AG20443 (cell line): ENCODE results near the gene SLC24A4.

Experiments used
- DNase-seq: peaks from one replicate; pipeline ENCODE4 v3.0.0; 2012; ENCODE audit warnings: low spot score, mixed read lengths

Gene SLC24A4

DNA sequence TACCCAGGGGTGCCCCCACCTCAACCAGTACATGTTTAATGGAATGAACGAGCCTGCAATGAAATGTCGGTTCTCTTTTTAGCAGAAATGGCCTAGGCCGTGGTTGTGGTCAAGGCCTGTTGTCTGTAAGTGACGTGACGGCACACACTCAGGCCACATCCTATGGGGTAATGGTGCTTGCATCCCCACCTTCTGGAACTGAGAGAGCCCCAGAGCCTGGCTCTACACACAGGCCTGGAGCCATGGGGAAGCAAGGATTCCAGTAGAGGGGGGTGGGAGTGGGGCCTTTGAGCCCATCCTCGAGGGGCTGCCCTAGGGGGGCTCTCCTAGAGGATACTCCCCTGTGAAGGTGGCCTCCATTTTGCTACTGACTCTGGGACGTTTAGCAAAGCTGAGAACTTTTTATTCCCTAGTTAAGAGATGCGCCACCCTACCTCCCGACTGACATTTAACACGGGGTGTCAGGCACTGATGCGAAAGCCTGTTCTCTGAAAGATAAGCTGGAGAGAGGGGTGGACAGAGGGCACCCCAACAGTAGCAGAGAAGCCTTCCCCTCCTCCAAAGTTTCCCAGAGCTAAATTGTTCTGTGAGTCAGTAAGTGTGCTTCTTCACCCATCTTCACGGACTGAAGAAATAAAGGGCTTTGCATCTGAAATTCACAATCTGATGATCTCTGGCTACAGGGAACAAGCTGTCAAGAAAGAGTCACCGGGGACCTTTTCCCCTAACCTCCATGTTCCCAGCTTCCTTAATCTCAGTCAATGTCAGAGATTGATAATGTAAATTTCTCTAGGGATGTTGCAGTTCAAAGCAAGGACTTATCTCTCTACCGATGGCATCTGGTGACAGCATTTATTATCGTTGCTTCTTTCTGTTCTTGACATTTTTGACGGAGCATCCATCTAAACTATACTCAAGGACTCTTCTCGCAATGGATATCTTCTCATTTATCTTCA lies 197.4 kb downstream of the SLC24A4 start:
- no peak for DNase-seq

DNA sequence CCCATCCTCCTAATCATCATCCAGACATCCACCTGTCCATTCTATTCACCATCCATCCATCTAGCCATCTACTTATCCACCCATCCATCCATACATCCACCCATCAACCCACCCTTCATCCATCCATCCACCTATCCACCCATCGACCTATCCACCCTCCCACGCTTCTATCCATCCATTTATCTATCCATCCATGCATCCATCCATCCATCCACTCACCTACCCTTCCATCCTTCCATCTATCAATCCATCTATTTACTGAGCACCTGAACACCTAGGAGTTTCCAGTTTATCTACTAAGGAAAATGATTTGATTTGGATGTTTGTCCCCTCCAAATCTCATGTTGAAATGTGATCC lies 198.1 kb downstream of the SLC24A4 start:
- DNase-seq = no peak

DNA sequence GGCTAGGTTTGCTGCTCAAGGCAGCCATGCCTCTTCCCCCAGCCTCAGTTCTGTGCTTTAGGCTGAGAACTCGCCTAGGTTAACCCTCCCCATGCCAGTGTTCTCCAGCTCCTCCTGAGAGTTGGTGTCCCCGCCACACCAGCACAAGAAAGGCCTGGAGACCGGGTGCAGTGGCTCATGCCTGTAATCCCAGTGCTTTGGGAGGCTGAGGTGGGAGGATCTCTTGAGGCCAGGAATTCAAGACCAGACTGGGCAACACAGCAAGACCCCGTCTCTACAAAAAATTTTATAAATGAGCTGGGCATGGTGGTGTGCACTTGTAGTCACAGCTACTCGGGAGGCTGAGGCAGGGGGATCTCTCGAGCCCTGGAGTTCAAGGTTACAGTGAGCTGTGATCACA lies 200.8 kb downstream of the SLC24A4 start:
- no peak for DNase-seq

DNA sequence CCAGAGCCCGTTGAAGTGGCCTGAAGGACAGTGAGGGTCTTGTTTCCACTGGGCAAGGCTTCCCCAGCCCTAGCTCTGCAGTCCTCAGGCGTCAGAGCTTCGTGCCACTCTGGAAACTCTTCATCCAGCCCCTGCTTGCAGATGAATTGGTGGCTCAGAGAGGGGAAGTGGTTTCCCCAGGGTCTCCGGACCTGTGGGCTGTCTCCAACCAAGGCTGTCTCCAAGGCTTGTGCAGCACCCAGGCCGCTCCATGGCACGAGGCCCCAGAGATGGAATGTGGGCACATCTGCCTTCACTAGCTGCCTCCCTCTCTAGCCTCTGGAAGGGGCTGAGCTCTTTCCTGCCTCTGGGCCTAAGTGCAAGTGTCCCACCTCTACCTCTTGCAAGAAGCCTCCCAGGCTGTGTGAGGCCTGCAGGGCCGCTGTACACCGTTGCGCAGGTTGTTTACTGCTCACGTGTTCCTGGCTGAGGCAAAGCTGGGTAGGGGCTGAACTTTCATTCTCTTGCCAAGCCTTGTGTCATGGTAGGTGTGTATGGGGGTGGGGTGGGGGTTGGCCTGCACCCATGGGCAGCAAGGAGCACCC lies 201.7 kb downstream of the SLC24A4 start:
- no peak for DNase-seq

DNA sequence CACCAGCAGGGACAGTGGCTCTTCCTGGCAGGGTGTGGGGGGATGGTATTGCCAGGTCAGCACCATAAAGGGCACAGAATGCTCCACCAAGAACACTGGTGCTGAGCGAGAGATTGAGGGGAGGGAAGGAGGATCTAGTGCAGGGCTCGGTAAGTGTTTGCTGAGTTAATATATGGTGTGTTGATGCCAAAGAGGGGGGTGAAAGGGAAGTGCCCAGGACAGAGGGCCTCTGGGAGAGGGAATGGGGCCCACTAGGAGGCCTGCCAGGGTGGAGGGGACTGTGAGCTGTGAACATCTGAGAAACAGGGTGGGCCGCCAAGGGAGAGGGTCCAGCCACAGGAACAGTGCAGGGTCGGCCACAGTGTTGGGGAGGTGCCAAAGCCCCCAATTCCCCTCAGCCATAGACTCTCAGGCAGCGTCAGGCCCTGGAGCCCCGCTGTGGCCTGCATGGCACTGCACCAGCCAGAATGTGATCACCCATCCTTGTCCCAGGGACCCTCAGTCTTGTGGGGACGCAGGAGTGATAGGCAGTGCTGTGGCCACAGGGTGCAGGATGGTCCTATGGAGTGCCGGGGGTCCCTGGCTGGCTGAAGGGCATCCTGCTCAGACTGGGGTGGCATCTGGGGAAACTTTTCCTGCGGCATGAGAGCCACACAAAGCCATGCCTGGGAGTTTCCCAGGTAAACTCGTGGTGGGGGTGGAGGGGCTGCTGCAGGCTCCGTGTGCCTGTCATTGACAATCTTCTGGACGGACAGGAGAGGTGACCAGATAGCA lies 202.5 kb downstream of the SLC24A4 start:
- DNase-seq = no peak

DNA sequence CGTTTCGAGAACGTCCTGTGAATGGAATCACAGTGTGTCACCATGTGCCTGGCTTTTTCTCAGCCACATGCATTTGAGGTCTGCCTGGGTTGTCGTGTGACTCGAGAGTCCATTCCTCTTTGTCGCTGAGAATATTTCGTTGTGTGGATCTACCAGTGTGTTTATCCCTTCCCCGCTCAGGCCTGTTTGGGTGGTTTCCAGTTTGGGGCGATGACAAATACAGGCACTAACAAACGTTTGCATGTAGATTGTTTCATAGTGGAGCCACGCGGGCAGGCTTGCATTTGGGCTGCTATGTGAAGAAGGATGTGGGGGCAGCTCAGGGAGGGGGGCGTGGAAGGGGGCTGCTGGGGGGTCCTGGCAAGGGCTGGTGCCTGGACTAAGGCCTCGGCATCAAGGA lies 204.8 kb downstream of the SLC24A4 start:
- no peak for DNase-seq

DNA sequence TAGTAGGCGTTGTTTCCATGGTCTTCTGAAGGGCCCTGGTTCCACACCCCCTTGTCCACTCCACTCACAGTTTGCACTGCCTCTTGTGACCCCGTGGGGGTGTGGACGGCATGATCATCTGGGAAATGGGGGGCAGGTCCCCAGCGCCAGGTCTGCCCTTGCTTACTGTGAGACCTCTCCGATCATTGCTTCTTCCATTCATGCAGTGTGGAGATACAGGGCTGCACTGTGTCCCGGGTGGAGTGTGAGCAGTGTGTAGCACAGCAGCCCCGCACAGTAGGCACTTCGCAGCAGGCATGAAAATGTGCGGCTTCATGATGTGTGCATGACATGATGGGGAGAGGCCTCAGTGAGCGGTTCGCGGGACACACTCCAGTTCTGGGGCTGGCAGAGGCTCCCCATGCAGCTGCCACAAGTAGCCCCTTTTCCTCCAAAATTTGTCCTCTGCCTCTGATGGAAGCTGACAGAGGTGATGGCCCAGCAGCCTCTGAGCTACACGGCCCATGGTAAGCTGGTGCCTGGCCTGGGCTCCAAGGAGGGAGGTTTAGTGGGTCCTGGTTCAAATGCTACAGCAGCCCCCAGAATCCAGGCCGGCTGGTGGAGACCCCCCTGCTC lies 205.6 kb downstream of the SLC24A4 start:
- no peak for DNase-seq

DNA sequence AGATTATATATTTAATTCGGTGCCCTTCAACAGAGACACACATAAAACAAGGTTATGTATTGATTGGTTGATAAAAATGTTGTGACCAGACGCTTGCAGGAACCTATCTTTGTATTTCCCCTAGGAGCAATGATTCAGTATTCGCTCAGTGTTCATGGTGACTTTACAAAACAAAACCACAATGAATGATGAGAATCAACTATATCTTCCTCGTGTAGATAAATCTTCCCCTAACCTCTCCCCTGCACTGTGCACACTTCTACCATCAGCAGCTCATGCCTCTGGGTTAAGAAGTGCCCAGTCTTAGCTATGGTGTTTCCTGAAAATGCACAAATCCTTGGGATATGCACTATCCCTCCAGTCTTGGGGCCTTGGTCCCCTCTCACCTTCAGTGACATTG lies 206.9 kb downstream of the SLC24A4 start:
- no peak for DNase-seq

DNA sequence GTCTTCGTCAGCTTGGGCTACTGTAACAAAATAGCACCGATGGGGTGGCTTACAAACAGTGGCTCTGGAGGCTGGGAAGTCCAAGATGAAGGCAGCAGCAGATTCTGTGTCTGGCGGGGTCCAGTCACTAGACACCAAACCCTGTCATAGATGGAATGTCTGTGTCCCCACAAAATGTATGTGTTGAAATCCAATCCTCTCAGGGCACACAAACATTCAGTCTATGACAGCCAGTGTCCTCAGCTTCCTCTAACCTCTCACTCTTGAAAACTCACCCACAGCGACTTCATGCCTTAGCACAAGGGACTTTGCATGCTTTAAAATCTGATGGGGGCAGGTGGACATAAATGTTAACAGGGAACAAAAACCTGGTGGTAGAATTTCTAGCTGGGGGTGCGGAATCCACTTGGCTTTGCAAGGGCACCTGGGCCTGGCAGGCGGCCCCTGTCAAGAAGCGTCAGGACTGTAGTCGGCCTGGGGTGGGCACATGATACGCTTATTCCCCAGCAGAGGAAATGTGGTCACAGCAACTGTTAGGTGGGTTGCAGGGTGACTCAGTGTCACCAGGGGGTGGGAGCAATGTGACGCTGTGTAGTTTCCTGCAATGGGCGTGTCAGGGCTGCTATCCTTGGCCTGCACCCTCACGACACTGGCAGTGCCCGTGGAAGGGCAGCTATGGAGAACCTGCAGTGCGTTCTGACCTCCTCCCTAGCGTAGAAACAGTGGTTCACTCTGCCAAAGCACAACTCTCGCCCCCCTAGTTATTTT lies 208.3 kb downstream of the SLC24A4 start:
- DNase-seq = no peak

DNA sequence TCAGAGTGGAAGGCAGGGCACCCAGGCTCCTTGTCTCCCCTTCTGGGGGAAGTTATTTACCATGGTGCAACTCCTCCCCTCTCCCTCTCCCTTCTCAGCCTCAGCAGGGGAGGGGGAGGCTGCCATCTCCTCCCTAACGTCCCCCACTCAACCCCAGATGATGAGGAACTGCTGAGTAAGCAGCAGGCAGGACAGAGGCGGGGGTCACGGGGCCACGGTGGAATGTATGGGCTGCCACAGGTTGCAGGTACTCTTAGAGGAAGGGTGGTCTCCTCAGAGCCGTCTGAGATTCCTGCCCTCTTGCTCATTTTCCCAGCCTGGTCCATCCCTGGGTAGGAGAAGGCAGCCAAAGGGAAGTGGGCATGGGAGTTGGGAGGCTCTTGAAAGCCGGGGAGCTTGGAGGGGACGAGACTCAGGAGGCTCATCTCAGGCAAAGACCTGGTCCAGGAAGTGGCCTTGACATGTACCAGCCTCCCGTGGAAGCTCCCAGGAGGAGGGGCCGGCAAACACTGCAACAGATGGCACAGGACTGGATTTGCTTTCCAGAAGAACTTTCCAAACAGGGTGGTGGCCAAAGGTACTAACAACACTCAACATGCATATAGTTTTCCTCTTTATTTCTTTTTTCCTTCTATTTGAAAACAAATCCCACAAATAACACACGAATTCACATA lies 209.7 kb downstream of the SLC24A4 start:
- DNase-seq = no peak

DNA sequence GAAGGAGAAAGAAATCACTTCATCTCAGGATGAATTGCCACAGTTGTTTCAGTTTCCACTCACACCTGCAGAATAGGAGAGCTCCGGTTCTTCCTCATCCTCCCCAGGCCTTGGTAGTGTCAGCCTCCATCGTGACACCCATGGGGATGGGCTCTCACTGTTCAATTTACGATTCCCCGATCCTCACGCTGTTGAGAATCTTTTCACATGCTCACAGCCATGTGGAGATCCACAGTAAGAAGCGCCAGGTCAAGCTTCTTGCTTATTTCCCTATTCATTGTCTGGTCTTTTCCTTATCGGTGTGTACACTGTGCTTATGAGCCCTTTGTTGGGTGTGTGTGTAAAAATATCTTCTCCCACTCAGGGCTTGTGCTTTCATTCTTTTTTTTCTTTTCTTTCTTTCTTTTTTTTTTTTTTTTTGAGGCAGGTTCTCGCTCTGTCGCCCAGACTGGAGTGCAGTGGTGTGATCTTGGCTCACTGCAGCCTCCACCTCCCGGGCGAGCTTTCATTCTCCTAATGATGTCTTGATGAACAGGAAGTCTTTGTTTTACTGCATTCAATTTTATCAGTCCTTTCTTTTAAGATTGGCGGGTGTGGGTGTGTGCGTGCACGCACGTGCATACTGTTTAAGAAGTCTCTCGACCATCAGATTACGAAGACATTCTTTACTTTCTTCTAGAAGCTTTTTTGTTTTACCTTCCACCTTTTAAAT lies 212.1 kb downstream of the SLC24A4 start:
- no peak for DNase-seq

DNA sequence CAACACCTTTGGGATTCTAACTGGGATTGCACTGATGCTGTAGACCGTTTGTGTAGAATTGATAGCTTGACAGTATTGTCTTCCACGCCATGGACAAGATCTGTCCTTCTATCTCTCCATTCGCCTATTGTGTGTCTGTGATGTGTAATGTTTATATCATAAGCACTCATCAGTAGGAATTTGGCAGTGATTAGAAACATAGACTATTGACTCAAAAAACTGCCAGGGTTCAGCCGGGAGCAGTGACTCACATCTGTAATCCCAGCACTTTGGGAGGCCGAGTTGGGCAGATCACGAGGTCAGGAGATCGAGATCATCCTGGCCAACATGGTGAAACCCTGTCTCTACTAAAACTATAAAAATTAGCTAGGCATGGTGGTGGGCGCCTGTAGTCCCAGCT lies 213.3 kb downstream of the SLC24A4 start:
- DNase-seq = peak; percentile 78

DNA sequence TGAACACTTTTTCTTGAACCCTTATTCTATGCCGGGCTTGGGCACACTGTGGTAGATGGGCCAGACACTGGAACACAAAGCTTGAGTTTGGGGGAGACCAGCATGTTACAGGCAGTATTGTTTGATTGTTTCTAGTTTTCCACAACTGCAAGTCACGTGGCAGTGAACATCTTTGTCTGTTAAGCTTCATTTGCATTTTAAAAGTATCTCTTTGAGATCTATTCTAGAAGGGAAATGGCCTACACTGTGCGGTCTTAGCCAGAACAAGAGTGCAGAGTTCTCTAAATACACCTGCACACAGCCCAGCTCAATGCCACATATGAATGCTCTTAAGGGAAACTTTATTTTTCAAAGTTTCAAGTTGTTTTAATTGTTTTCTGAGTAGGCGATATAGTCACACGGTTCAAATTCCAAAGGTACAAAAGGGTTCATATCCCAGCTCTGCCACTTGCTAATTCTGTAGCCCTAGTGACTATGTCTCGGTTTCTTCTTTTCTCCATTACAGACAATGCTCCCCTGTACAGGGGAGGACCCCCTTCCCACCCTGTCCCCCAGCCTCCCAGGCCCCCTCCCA lies 215.5 kb downstream of the SLC24A4 start:
- DNase-seq = no peak

DNA sequence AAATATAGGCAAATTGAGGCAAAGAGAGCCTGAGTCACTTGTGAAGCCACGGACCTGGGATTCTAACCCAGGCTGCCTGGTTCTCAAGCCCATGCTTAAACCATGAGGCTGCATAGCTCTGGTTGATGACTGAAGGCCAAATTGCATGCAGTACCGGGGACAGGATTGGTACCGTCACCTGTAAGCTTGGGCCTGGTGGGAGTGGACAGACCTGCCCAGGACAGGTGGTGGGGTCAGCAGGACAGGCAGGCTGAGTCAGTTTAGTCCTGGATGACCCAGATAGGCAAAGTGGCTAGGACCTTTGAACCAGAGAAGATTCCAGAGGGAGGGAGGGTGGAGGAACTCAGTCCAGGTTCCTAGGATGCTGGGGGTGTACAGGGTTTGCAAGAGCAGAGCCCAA lies 216.5 kb downstream of the SLC24A4 start:
- no peak for DNase-seq

DNA sequence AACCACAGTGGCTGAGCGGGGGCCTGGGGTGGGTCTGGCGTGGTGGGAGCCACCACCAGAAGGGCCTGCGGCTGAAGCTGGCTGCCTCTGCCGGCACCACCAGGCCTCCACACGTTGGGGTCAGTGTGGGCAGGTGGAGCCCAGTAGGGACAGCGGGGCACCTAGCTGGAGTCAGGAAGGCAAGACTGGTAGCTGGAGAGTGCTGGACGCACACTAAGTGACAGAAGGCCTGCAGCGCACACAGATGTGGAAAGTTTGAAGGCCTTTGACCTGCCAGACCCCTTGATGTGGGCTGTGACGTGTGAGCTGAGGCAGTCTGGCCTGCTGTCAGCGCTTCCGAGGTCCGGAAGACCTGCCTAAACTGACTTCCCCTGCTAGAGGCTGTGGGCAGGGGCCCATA lies 216.9 kb downstream of the SLC24A4 start:
- peak; percentile 15 for DNase-seq

DNA sequence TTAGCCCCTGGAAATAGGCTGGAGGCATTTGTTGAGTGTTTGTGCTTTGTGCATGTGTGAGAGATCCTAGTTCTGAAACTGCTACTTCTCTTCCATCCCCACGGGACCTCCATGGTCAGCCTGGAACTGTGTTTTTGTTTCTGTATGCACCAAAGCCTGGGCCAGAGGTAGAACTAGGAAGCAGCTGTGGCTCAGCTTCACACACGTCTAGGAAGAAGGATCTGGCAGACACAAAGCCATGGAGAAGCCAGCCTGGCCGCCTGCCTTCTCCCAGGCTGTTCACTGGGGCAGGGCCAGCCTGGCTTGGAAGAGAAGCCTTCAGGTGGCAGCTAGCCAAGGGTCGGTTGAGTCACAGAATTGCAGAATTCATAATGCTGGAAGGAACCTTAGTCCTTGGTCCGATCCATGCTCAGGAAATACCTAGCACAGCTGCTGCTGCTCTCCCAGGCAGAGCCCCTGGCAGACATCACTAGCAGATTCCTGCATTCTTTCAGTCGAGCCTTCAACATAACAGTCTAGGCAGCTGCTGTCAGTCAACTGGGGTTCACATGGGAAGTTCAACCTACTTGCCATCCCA lies 217.6 kb downstream of the SLC24A4 start:
- DNase-seq = peak; percentile 93

DNA sequence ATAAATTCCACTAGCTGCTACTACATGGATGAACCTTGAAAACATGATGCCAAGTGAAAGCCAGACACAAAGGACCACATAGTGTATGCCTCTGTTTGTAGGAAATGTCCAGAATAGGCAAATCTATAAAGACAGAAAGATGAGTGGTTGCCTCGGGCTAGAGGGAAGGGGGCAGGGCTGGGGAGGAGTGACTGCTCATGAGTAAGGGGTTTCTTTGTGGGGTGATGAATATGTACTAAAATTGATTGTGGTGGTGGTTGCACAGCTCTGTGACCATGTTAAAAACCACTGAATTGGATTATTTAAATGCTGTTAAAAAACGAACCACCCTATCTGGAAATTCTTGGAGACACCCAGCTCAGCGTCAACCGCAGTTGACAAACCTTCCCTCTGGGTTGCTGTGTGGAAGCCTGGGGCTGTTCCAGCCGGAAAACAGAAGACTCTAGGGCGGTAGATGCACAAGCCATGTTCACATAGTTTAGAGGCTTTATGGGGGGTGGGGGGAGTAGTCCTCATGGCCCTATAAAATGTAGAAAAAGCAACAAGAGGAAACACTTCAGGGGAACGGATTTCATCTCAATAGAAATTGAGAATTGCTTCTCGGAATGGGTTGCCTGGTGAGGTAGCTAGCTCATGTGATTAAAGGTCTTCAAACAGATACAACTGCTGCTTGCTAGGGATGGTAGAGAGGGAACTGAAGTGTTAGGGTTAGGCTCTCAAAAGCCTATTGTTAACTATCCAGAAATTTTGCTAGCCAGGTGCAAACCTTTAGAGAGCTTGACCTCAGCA lies 220.0 kb downstream of the SLC24A4 start:
- DNase-seq = no peak

DNA sequence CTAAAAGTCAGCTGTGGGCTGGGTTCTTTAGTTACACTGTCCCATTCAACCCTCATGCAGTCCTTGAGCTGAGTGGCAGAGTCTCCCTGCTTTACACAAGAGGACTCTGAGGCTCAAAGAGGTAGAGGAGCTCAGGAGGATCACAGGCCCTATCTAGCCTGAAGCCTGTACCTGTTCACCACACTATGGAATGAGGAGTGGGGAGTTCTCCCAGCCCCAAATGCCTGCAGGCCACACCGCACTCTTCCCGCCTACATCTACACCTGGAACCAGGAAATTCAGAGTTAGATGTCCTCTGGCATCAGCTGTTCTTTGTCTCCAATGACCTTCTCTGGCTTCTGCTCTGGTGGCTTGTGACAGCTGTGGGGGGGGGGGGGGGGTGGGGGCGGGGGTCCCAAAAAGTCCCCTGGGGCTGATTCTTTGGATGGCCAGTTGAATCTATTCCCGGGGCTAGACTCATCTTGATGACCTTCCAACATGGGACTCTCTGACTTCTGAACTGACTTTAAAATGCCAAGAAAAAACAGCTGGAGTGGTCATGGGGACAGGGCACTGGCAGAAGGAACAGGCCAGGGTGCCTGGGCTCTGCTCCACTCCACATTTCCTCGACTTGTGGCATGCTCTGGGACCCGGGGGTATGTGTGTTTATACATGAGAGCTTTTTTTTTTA lies 221.2 kb downstream of the SLC24A4 start:
- no peak for DNase-seq
